HK-2 (cell line): ENCODE data around the gene CHCHD6.

Source experiments
- DNase-seq: peaks from one replicate; pipeline ENCODE4 v3.0.0-alpha.2; 2018; ENCODE audit not compliant: unreplicated experiment

Gene CHCHD6

GRCh38 chr3:126668450-126669401 is 35.3 kb upstream of the CHCHD6 start:
- DNase-seq, result no peak

GRCh38 chr3:126671521-126671920 is 32.5 kb upstream of the CHCHD6 start:
- no peak for DNase-seq

- DNase-seq, result no peak
Observed at GRCh38 chr3:126672340-126672739, 31.7 kb upstream of the CHCHD6 start.

- no peak for DNase-seq
Observed at GRCh38 chr3:126672741-126673140, 31.3 kb upstream of the CHCHD6 start.

GRCh38 chr3:126676919-126677705 is 26.9 kb upstream of the CHCHD6 start:
- DNase-seq, result no peak

- no peak for DNase-seq
Observed at GRCh38 chr3:126677862-126678503, 26.1 kb upstream of the CHCHD6 start.

- no peak for DNase-seq
Observed at GRCh38 chr3:126678693-126679317, 25.2 kb upstream of the CHCHD6 start.

GRCh38 chr3:126679318-126679751 is 24.7 kb upstream of the CHCHD6 start:
- peak; percentile 86 for DNase-seq

- no peak for DNase-seq
Observed at GRCh38 chr3:126679831-126680666, 24.0 kb upstream of the CHCHD6 start.

GRCh38 chr3:126680667-126681055 is 23.4 kb upstream of the CHCHD6 start:
- DNase-seq, result no peak

- DNase-seq, result no peak
Observed at GRCh38 chr3:126682009-126682408, 22.0 kb upstream of the CHCHD6 start.

GRCh38 chr3:126683069-126683468 is 21.0 kb upstream of the CHCHD6 start:
- no peak for DNase-seq

- DNase-seq, result no peak
Observed at GRCh38 chr3:126684218-126684751, 19.8 kb upstream of the CHCHD6 start.

GRCh38 chr3:126685021-126685420 is 19.0 kb upstream of the CHCHD6 start:
- no peak for DNase-seq

GRCh38 chr3:126685493-126685892 is 18.5 kb upstream of the CHCHD6 start:
- no peak for DNase-seq

GRCh38 chr3:126691765-126692164 is 12.3 kb upstream of the CHCHD6 start:
- DNase-seq, result no peak

GRCh38 chr3:126692858-126693257 is 11.2 kb upstream of the CHCHD6 start:
- DNase-seq, result no peak

GRCh38 chr3:126693921-126694320 is 10.1 kb upstream of the CHCHD6 start:
- DNase-seq, result no peak

GRCh38 chr3:126696701-126697267 is 7.3 kb upstream of the CHCHD6 start:
- no peak for DNase-seq

GRCh38 chr3:126699011-126699410 is 5.0 kb upstream of the CHCHD6 start:
- no peak for DNase-seq
